Fibroblast of skin of left biceps (primary cell): ENCODE data around the gene POLDIP3.

Source experiments
- DNase-seq, 2 experiments: peaks; one replicate each; pipeline ENCODE4 v3.0.0-alpha.2; 2013; ENCODE audit warnings: low read depth in 2 of 2

POLDIP3 gene

GRCh38 chr22:42641801-42642413, 27.2 kb upstream of the POLDIP3 start:
- DNase-seq = no peak

- no peak for DNase-seq
Observed at GRCh38 chr22:42639541-42640241, 25.0 kb upstream of the POLDIP3 start.

GRCh38 chr22:42637555-42637954, 22.9 kb upstream of the POLDIP3 start:
- no peak for DNase-seq

- DNase-seq = no peak
Observed at GRCh38 chr22:42636506-42636905, 21.8 kb upstream of the POLDIP3 start.

- no peak for DNase-seq
Observed at GRCh38 chr22:42635531-42635930, 20.8 kb upstream of the POLDIP3 start.

GRCh38 chr22:42633013-42633412, 18.3 kb upstream of the POLDIP3 start:
- DNase-seq = no peak

- no peak for DNase-seq
Observed at GRCh38 chr22:42632096-42632495, 17.4 kb upstream of the POLDIP3 start.

GRCh38 chr22:42630901-42631602, 16.4 kb upstream of the POLDIP3 start:
- no peak for DNase-seq

- DNase-seq = no peak
Observed at GRCh38 chr22:42630211-42630610, 15.5 kb upstream of the POLDIP3 start.

GRCh38 chr22:42627981-42628380, 13.3 kb upstream of the POLDIP3 start:
- no peak for DNase-seq

GRCh38 chr22:42626951-42627625, 12.4 kb upstream of the POLDIP3 start:
- DNase-seq = no peak

GRCh38 chr22:42626431-42626830, 11.7 kb upstream of the POLDIP3 start:
- DNase-seq = no peak

GRCh38 chr22:42625416-42625815, 10.7 kb upstream of the POLDIP3 start:
- DNase-seq = no peak

- DNase-seq = no peak
Observed at GRCh38 chr22:42624551-42625106, 9.9 kb upstream of the POLDIP3 start.

GRCh38 chr22:42623756-42624441, 9.2 kb upstream of the POLDIP3 start:
- no peak for DNase-seq

- no peak for DNase-seq
Observed at GRCh38 chr22:42623301-42623751, 8.6 kb upstream of the POLDIP3 start.

- no peak for DNase-seq
Observed at GRCh38 chr22:42622061-42622710, 7.5 kb upstream of the POLDIP3 start.

- no peak for DNase-seq
Observed at GRCh38 chr22:42621505-42622002, 6.9 kb upstream of the POLDIP3 start.

- no peak for DNase-seq
Observed at GRCh38 chr22:42620084-42620483, 5.4 kb upstream of the POLDIP3 start.

GRCh38 chr22:42619261-42620063, 4.8 kb upstream of the POLDIP3 start:
- no peak for DNase-seq
